ENCODE measurements around the gene CALHM5. TPM values are rescaled to one million over a fixed set of nuclear protein-coding genes. Genes with fewer than 3 reads are reported as not detected.
A peak's percentile ranks its signal among the peaks of the same experiment; 100 is the strongest.

Gene CALHM5
- total and polyA plus RNA-seq, 9 of the 15 experiments (the other 6 are each of a cell fraction or from before 2014, with no cell fraction given), result under 0.01 to 0.05 (median 0.02) TPM; not detected in 2

- no peak for TF ChIP-seq STAT6 (CRISPR knock-in tag; IDR thresholded peaks at IDR 0.05)
- TF ChIP-seq CBX3 (IDR thresholded peaks at IDR 0.05; ENCODE audit: borderline replicate concordance in 1 of 2, low read length in 2 of 2), result no peak
- TF ChIP-seq MNT (conservative IDR thresholded peaks at IDR 0.05), result peak in 1 of 2 experiments; percentile 43; a peak in 2 of 4 replicates
- no peak for TF ChIP-seq ZNF23 (CRISPR knock-in tag; IDR thresholded peaks at IDR 0.05)
- peak; percentile 64; the same call in 1 of the 2 replicates for TF ChIP-seq CTBP1 (IDR thresholded peaks at IDR 0.05; ENCODE audit: borderline replicate concordance)
These were observed 57.6 kb downstream of the CALHM5 start (continued) for GRCh38 chr6:116568821-116569755.
